GM18526 (cell line): ENCODE data around the gene TNNT2.

Source experiments
- POLR2A ChIP-seq: IDR thresholded peaks from 3 replicates; pipeline ENCODE4 v1.6.1; 2011; ENCODE audit not compliant: insufficient read length; ENCODE audit errors: extremely low read depth

Gene TNNT2

DNA sequence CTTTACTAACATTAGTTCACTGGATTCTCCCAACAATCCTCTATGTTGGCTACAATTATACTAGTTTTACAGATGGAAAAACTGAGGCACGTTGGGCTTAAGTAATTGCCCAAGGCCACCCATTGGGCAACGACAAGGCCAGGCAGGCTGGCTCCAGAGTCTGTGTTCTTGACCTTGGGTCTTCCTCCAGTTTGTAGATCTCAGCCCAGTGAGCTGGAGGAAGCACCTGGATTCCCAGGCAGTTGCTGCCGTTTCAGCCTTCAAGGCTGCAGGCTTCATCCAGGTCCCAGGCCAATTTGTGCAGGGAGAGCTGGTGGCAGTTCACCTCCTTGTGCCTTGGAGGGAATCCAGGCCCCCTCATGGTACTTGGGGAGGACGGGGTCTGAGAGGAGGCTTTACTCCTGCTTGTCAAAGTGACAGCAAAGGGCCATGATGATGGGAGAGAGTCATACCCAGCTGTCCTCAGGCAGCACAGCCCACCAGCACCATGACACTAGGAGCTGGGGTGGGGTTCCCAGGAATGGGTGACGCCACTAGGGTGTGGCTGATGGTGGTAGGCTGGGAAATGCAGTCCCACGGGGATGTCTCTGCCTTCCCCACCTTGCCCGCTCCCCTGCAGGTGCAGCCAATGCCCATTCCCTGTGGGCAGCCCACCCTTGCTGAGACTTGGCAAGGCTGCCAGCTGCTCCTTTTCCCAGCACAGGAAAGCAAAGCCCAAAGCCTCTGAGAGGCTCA is 67.1 kb downstream of the TNNT2 start:
- no peak for TF ChIP-seq POLR2A

DNA sequence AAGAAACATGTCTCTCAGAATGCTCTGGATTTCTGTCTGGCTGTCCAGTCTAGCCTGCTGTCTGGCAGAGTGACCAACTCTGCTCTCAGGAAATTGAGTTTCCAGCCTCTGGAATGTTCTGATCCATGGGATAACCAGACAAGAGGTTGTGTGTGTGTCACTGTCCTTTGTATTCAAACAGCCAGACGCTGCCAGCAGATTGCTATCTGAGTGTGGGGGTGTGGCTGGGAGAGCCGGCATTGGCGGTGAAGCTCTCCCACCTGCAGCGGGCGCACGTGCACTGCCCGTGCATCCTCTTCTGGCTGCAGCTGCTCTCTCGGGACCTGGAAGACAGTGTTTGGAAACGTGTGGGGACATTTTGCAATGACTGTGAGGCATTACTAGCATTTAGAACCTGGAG is 68.1 kb downstream of the TNNT2 start:
- TF ChIP-seq POLR2A, result no peak
